Activated T-helper 2 cell treated with anti-CD3 and anti-CD28 coated beads, Interferon-gamma antibody, Interleukin-2, Interleukin-4, amounts not matched to agents 10 μg/mL and 5 μg/mL and 100 μg/mL, durations not matched to agents 14 hours and 24 hours and 36 hours (primary cell): ENCODE results near the gene TMPRSS3. TPM values are rescaled to one million over a fixed set of nuclear protein-coding genes. Genes with fewer than 3 reads are reported as not detected.

ENCODE experiments used
- DNase-seq: peaks from one replicate; pipeline ENCODE4 v3.0.0; 2021; ENCODE audit warnings: low spot score
- H3K27ac Mint-ChIP-seq: one replicate; pipeline ENCODE4 v1.8.0; 2021; ENCODE audit warnings: mixed read lengths
- H3K27me3 Mint-ChIP-seq: one replicate; pipeline ENCODE4 v1.8.0; 2021; ENCODE audit warnings: low read depth, mixed read lengths
- H3K36me3 Mint-ChIP-seq: one replicate; pipeline ENCODE4 v1.8.0; 2021; ENCODE audit warnings: low read depth, mixed read lengths
- H3K4me1 Mint-ChIP-seq: one replicate; pipeline ENCODE4 v1.8.0; 2021; ENCODE audit warnings: low read depth, mixed read lengths
- H3K4me3 Mint-ChIP-seq: one replicate; pipeline ENCODE4 v1.8.0; 2021; ENCODE audit warnings: low read depth, mild to moderate bottlenecking, moderate library complexity, mixed read lengths
- H3K9me3 Mint-ChIP-seq: one replicate; pipeline ENCODE4 v1.8.0; 2021; ENCODE audit warnings: mixed read lengths
- intact Hi-C: fragments of 100-400 bp; cut with micrococcal nuclease; formaldehyde crosslinking; loops from one replicate; pipeline ENCODE4 v1.15.1; 2023
- total RNA-seq: library from RNA; stranded (reverse); gene quantifications from 2 replicates; pipeline ENCODE4 v1.2.3, GENCODE V29; 2022

The TMPRSS3 gene
- total RNA-seq, 1 donor from 2014 or later = 88.1 TPM

DNA sequence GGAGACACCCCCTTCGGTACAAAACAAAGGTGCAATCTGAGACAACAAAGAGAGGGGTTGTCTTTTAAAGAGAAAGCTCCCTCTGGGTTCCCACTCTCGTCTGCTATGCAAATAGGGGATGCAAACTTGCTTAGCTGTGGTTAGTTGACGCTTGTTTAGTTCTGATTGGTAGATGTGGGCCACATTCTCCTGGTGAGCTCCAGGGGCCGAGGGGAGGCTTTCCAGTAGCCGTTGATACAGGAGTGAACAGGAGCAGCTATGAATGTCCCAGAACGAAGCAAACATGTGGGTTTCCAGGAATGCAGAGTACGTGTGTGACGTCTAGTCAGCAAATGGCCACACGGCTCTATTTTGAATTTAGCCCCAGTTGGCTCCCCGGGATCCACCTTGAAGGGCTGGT, 59.8 kb downstream of the TMPRSS3 start:
- Mint-ChIP-seq H3K27ac (no peak overlapping the region), H3K36me3 (peaks cover 3% of the 10 kb centered on the region), H3K4me3 (no peak overlapping the region), H3K4me1 (peaks cover 15% of the 10 kb centered on the region), H3K9me3 (peaks cover 17% of the 10 kb centered on the region), H3K27me3 (peaks cover 34% of the 10 kb centered on the region)
- DNase-seq = no peak
- intact Hi-C loops = loop anchor here (5.0 kb wide), 1 partner anchor 71 kb away; no protein-coding TSS in a partner anchor

DNA sequence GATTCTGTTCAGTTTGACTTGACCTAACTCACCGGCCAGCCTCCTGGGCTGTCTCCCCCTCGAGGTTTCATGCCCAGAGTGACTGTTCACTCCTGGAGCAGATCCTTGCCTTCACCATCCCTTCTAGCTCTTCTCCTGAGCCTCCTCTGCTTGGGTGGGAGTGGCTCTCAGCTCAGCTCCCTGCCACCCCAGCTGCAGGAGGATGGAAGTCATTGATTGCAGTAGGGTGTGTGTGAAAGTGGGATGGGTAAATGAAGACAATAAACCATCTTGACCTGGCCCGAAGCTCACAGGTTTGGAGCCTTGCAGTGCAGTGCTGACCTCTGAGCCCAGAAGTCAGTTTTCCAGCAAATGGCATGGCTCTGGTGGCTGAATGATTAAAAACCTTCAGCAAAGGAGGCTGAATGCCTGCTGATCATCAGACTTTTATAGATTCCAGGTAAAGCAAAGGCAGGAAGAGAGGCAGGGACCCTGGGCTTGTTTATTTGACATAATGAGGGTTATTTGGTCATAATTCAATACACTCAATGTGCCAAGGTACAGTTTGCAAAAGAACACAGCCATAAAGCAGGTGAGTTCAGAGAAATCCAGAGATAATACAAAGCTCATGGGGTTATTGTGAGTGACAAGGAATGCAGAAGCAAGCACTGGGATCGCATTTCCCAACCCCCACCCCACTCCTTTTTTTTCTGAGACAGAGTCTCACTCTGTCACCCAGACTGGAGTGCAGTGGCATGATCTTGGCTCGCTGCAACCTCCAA, 63.1 kb downstream of the TMPRSS3 start:
- Mint-ChIP-seq H3K27ac (no peak overlapping the region), H3K27me3 (peaks cover 48% of the 10 kb centered on the region), H3K4me1 (peaks cover 5% of the 10 kb centered on the region), H3K4me3 (no peak overlapping the region), H3K9me3 (peaks cover 19% of the 10 kb centered on the region), H3K36me3 (peaks cover 4% of the 10 kb centered on the region)
- DNase-seq = no peak
- intact Hi-C loops = no loop called here

DNA sequence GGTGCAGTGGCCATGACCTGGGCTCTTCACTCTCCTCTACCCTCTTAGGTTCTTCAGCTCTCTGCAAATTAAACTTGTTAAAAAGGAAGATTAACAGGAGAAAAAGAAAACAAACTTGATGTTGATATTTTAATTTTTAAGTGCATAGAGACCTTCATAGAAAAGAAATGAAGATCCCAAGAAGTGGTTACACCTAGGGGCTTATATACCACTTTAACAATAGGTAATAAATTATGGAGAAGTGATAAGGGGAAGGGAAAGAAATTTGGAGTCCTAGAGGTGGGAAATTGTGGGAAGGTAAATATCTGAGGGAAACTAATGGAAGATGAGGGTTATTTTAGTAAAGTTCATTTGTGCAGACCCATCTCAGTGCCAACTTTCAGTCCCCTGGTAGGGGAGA, 64.2 kb downstream of the TMPRSS3 start:
- H3K4me1 Mint-ChIP-seq = peaks cover 2% of the 10 kb centered on the region
- DNase-seq = no peak
- intact Hi-C loops = no loop called here
- no peak overlapping the region for H3K4me3 Mint-ChIP-seq
- peaks cover 51% of the 10 kb centered on the region for H3K27me3 Mint-ChIP-seq
- no peak overlapping the region for H3K27ac Mint-ChIP-seq
- H3K9me3 Mint-ChIP-seq = peaks cover 19% of the 10 kb centered on the region
- peaks cover 4% of the 10 kb centered on the region for H3K36me3 Mint-ChIP-seq

DNA sequence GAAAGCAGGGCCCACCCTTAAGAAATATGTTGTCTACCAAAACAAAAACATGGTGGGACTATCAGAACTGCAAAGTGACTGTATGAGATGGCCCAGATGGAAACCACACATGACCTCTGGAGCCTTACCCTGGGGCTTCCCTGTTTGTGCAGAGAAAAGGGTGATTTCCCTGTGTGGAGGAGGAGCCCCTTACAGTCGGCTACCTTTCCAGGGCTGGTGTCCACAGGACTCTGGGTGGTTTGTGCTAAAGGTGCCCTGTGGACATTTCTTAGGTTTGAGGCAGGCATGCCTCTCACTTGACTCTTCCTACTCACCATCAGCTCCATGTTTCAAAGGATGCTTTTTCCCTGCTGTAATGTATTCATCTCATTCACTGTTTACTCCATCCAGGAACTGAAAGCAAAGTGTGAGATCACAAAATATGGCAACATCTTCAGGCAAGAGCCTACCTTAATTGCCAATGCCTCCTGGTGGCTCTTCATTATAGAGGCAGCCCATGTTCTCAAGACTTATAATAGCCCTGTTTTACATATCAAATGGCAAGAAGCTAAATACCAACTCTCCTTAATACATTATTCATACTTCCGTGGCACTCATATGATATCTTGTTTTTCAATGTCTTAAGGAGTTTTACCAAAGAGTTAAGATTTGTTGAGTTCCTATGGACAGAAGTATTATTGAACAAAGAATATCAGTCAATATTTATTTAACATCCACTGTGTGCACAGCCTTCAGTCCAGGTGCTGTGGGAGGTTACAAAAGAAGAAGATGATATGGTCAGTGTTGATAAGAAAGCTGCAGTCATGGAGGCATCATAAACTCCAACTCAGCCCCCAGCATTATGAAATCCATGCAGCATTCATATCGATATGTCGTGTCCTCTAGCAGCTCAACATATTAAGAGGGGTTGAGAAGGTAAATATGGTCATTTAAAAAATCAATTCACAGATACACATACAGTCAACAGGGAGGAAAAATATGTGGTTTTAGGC, 65.2 kb downstream of the TMPRSS3 start:
- no peak for DNase-seq
- H3K27ac Mint-ChIP-seq = no peak overlapping the region

DNA sequence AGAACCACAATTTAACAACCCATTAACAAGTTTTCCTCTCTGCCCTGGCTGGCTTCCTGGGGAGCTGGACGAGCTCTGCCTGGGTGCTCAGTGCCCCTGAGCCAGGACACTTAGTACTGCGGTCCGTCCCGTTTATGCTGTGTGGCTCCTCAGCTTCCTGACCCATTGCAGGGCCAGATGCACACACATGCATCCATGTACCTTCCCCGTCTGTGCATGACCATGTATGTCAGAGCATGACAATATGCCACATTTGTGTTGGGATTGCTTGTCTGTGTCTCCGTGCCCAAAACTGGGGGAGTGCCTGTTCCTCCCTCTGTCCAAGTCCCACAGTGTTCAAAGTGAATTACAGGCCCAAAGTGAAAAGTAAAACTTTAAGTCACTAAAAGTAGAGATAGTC, 71.0 kb downstream of the TMPRSS3 start:
- DNase-seq = no peak
- peaks cover 40% of the 10 kb centered on the region for H3K27me3 Mint-ChIP-seq
- intact Hi-C loops = loop anchor here (10.0 kb wide), 1 partner anchor 60 kb away; no protein-coding TSS in a partner anchor
- H3K9me3 Mint-ChIP-seq = no peaks in the 10 kb centered on the region
- no peaks in the 10 kb centered on the region for H3K36me3 Mint-ChIP-seq
- H3K4me1 Mint-ChIP-seq = no peaks in the 10 kb centered on the region
- no peak overlapping the region for H3K27ac Mint-ChIP-seq
- no peak overlapping the region for H3K4me3 Mint-ChIP-seq

More for the DNA sequence above, 65.2 kb downstream of the TMPRSS3 start:
- Mint-ChIP-seq H3K36me3 (peaks cover 4% of the 10 kb centered on the region), H3K4me1 (peaks cover 2% of the 10 kb centered on the region), H3K27me3 (peaks cover 54% of the 10 kb centered on the region), H3K4me3 (no peak overlapping the region), H3K9me3 (peaks cover 19% of the 10 kb centered on the region)
- intact Hi-C loops = no loop called here

Other genes starting within 250 kb of the TMPRSS3 start
- 5.7 and 8.0 TPM in 2 replicates for gene ABCG1, start 176.9 kb downstream of the TMPRSS3 start, total RNA-seq
- gene TFF3, start 80.6 kb downstream of the TMPRSS3 start, total RNA-seq = not detected in 2 replicates
- gene TFF2, start 45.1 kb downstream of the TMPRSS3 start, total RNA-seq = not detected in 2 replicates
- 0.48 and 0.51 TPM in 2 replicates for gene TFF1, start 29.5 kb downstream of the TMPRSS3 start, total RNA-seq
- gene UBASH3A, start 7.8 kb upstream of the TMPRSS3 start, total RNA-seq = 86.0 and 87.4 TPM in 2 replicates
- not detected in 2 replicates for gene RSPH1, start 100.2 kb upstream of the TMPRSS3 start, total RNA-seq
- gene SLC37A1, start 117.8 kb upstream of the TMPRSS3 start, total RNA-seq = 21.6 and 22.3 TPM in 2 replicates